HS-5 (cell line): ENCODE data around the gene SFMBT1.
"Not testable (repeated sequence)": the region's sequence is repeated elsewhere in the genome, so short reads cannot be mapped to it uniquely, and the experiment has no call there.

Source experiments
- DNase-seq: peaks from one replicate; pipeline ENCODE4 v3.0.0-alpha.2; 2012; ENCODE audit warnings: low read depth

SFMBT1 gene

GRCh38 chr3:53035825-53036619 is 9.9 kb downstream of the SFMBT1 start:
- DNase-seq, result no peak

GRCh38 chr3:53035018-53035417 is 10.9 kb downstream of the SFMBT1 start:
- DNase-seq, result not testable (repeated sequence)

- not testable (repeated sequence) for DNase-seq
These were observed 11.5 kb downstream of the SFMBT1 start for GRCh38 chr3:53034411-53034810.

- DNase-seq, result no peak
These were observed 13.3 kb downstream of the SFMBT1 start for GRCh38 chr3:53032609-53033008.

- no peak for DNase-seq
These were observed 15.0 kb downstream of the SFMBT1 start for GRCh38 chr3:53030619-53031449.

GRCh38 chr3:53028641-53029040 is 17.2 kb downstream of the SFMBT1 start:
- no peak for DNase-seq

GRCh38 chr3:53027254-53027844 is 18.5 kb downstream of the SFMBT1 start:
- no peak for DNase-seq

- no peak for DNase-seq
These were observed 19.3 kb downstream of the SFMBT1 start for GRCh38 chr3:53026382-53027162.

GRCh38 chr3:53024315-53024714 is 21.6 kb downstream of the SFMBT1 start:
- DNase-seq, result no peak

- no peak for DNase-seq
These were observed 22.6 kb downstream of the SFMBT1 start for GRCh38 chr3:53023072-53023823.

- no peak for DNase-seq
These were observed 23.2 kb downstream of the SFMBT1 start for GRCh38 chr3:53022647-53023046.

- no peak for DNase-seq
These were observed 29.6 kb downstream of the SFMBT1 start for GRCh38 chr3:53016236-53016635.

- DNase-seq, result no peak
These were observed 34.5 kb downstream of the SFMBT1 start for GRCh38 chr3:53011324-53011723.

GRCh38 chr3:53009826-53010539 is 35.9 kb downstream of the SFMBT1 start:
- DNase-seq, result no peak

- DNase-seq, result no peak
These were observed 36.9 kb downstream of the SFMBT1 start for GRCh38 chr3:53008932-53009331.

- DNase-seq, result no peak
These were observed 39.9 kb downstream of the SFMBT1 start for GRCh38 chr3:53005854-53006513.

- DNase-seq, result no peak
These were observed 40.5 kb downstream of the SFMBT1 start for GRCh38 chr3:53005338-53005737.

- DNase-seq, result no peak
These were observed 42.6 kb downstream of the SFMBT1 start for GRCh38 chr3:53003320-53003719.

GRCh38 chr3:52998771-52999513 is 46.9 kb downstream of the SFMBT1 start:
- DNase-seq, result no peak
